ENCODE measurements around the gene DYSF.

The DYSF gene

GRCh38 chr2:71555798-71556454, 102.6 kb downstream of the DYSF start:
- DNase-seq = no peak

GRCh38 chr2:71556692-71557250, 103.4 kb downstream of the DYSF start:
- no peak for DNase-seq

- no peak for DNase-seq
Measured at GRCh38 chr2:71557321-71557720, 104.0 kb downstream of the DYSF start.

- DNase-seq = no peak
Measured at GRCh38 chr2:71558300-71559051, 105.1 kb downstream of the DYSF start.

GRCh38 chr2:71559080-71559827, 105.9 kb downstream of the DYSF start:
- no peak for DNase-seq

- DNase-seq = no peak
Measured at GRCh38 chr2:71559828-71560637, 106.7 kb downstream of the DYSF start.

GRCh38 chr2:71560638-71561011, 107.3 kb downstream of the DYSF start:
- DNase-seq = no peak

GRCh38 chr2:71561441-71562267, 108.3 kb downstream of the DYSF start:
- DNase-seq = no peak

- no peak for DNase-seq
Measured at GRCh38 chr2:71562518-71562917, 109.2 kb downstream of the DYSF start.

- DNase-seq = no peak
Measured at GRCh38 chr2:71563872-71564271, 110.5 kb downstream of the DYSF start.

- DNase-seq = no peak
Measured at GRCh38 chr2:71564361-71564760, 111.0 kb downstream of the DYSF start.

GRCh38 chr2:71564790-71565189, 111.4 kb downstream of the DYSF start:
- no peak for DNase-seq

GRCh38 chr2:71566372-71566771, 113.0 kb downstream of the DYSF start:
- DNase-seq = no peak

GRCh38 chr2:71567625-71568024, 114.3 kb downstream of the DYSF start:
- no peak for DNase-seq

GRCh38 chr2:71568103-71568502, 114.7 kb downstream of the DYSF start:
- no peak for DNase-seq

- DNase-seq = no peak
Measured at GRCh38 chr2:71570511-71570910, 117.2 kb downstream of the DYSF start.

GRCh38 chr2:71570951-71571460, 117.6 kb downstream of the DYSF start:
- no peak for DNase-seq

GRCh38 chr2:71571945-71572344, 118.6 kb downstream of the DYSF start:
- DNase-seq = no peak

- no peak for DNase-seq
Measured at GRCh38 chr2:71575966-71576365, 122.6 kb downstream of the DYSF start.

GRCh38 chr2:71576541-71576940, 123.2 kb downstream of the DYSF start:
- DNase-seq = no peak

GRCh38 chr2:71577209-71577608, 123.8 kb downstream of the DYSF start:
- DNase-seq = no peak

Data from SHP77 (cell line).